Hepatic stellate cell (primary cell): ENCODE results near the gene ECI1.

Experiments used
- DNase-seq: peaks from one replicate; pipeline ENCODE4 v3.0.0; 2011; ENCODE audit warnings: low spot score

ECI1 gene

DNA sequence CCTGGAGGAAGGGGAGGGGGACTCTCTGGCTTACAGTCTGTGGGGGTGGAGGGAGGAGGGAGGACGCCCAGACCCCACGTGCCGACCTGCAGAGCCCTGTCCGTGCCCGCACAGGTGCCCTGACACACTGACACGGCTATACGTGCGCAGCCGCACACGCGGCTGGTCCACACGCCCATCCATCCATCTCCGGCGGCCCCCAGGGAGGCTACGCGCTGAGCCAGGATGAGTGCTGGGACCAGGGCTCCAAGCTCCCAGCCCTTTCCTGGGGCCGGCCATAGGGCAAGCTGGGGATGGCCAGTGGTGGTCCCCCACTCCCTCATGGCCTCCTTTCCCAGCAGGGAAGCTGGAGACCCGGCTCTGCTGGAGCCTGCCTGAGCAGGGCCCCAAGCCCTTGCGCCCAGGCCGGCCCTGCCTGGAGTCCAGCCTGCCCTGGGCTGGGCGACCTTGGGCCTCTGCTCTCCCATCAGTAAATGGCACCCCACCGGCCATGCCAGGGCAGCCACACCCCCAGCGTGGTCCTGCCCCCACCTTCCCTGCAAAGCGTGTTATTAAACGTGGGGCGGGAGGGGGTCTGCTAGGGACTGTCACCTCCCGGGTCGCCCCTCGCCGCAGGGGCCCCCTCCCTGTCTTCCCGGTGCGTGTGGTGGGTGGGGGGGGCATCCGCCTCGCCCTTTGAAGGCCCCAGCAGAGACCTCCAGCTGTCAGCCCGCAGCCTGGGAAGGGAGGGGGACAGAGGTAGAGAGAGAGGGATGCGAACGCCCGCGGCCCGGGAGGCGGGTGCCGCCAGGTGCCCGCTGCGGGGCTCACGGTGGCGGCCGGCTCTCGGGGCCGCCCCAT lies 55.8 kb downstream of the ECI1 start:
- DNase-seq: no peak

DNA sequence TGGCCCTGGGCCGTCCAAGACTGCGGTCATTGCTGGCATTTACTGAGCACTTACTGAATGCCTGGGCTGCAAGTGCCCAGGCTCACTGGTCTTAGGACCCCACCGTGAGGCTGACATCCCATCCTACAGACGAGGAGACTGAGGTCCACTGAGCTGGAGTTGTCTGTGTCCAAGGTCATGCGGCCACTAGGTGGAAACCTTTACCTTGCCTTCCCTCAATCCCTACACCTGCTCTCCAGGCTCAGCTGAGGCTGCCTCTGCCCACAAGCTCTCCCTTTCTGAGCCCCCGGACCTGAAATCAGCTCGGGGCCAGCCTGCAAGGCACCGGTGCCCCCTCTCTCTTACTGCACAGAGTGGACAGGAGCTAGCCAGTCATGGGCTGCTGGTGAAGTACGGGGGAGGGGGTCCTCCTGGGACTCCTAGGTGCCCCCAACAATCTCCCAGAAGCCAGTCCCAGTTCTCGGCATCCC lies 56.5 kb downstream of the ECI1 start:
- DNase-seq: no peak

DNA sequence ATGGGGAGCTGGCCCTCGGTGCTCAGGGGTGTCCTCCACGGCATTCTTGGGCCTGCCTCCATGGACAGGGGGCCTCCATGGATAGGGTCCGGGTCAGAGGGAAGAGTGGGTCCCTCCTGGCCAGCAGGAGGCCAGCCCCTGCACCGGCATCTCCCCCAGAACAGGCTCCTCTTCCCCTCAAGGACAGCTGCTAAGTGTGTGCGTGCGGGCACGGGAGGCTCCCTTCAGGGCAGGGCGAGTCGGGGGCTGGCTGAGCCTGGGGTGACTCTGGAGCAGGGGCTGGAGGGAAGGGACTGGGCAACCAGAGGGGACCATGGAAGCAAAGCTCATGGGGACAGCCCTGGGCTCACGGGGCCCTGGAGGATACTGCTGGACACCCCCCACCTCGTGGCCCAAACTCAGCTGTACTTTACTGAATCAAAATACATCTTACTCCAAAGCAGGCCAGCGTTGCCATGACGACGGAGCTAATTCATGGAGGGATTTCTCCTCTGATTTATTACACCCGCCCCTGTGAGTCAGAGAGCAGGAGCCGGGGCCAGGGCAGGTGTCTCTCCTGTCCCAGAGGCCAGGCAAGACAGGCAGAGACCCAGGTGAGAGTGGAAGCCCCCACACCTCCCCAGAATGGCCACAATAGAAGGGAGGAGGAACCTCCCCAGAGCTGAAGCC lies 57.1 kb downstream of the ECI1 start:
- DNase-seq: peak; percentile 62

DNA sequence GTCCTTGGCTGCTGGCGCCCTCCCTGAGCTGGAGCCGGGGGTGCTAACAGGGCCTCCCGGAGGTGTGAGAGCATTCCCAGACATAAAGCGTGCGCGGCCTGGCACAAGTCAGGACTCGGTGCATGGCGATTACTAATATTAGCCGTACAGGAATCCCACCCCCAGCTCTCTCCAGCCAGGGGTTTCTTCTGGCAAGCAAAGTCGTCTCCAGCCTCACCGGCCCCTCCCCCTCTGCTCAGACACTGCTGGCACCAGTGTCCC lies 60.0 kb downstream of the ECI1 start:
- DNase-seq: no peak

DNA sequence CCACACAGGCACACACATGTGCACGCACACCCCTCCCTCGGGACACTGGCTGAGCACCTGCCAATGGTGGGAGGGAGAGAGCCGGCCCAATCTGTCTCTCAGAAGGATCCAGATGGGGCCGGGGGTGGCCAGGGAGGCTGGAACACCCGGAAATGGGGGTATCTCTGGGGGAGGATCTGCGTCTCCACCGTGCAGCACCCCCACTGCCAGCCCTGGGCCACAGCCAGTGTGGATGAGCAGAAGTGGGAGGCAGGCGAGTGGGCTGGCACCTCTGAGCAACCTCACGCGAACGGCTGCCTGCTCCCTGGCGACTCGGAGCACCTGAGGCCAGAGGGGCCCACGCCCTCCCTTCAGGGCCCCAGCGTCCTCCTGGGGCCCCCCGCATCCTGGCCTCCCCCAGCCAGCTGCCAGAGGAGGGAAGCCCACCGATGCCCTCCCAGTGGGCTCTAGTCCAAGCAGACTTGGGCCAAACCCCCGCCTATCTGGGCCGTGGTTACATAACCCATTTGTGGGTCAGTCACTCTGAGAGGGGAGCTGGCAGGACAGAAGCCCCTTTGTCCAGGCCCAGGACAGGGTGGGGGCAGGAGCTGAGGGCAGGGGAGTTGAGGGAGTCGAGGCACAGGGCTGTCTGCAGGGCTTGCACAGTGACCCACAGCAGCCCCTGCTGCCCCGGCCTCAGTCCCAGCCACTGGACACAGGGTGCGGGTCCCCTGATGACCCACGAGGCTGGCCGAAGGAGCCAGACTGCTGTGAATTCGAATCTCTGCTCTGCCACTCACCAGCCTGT lies 60.5 kb downstream of the ECI1 start:
- no peak for DNase-seq

DNA sequence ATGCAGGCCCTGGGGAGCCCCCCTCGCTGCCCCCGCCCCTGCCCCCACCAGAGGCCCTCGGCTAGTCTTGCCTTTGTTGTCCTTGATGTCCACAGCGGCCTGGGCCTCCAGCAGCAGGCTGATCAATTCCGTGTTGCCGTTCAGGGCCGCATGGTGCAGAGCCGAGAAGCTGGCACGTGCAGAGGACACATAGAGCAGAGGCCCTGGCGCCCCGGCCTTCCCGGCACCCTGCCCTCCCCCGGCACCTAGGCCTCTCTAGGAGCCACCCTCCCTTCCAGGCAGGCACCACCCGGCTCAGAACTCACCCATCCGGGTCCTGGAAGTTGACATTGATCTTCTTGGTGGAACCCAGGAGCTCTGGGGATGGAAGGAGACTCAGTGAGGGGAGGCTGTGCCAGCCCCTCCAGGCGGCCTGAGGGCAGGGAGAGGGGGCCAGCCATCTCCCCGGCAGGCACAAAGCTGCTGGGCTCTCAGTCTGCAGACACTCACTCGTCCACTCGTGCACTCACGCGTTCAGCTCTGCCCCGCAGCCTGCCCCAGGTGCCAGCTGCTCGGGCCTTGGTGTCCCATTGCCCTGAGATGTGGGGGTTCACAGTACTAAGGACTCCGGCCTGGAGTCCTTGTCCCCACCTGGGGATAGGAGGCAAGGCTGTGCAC lies 61.3 kb downstream of the ECI1 start:
- DNase-seq: no peak
